Activated naive CD4-positive, alpha-beta T cell (primary cell): ENCODE measurements around the gene BCAN.

Experiments
- DNase-seq, 4 experiments: peaks; one replicate each; lab custom pipeline; 2025; lab: John Stamatoyannopoulos, UW

Gene BCAN

DNA sequence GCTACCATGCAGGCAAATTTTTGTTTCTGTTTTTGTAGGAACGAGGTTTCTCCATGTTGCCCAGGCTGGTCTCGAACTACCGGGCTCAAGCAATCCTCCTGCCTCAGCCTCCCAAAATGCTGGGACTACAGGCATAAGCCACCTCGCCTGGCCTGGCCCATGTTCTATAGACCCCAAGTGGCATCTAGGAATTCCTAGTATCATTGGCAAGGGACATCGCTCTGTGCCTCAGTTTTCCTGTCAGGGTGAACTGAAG lies 20.8 kb downstream of the BCAN start:
- no peak for DNase-seq

DNA sequence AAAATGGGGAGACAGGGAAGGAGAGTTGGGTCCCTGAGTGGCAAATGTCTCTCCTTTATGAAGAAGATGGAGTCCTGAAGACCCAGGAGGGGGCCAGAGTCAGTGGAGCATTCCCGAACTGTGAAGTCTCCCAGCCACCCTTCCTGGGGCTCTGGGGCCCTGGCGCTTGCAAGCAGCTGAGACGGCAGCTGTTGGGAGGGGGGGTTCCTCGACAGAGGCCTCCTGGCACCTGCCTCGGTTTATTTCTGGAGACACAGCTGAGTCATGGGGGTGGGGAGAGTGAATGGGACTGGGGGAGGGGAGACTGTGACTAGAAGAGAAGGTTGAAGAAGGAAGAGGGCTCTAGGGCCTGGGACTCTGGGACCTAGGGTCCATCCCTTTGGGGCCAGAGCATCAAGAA lies 21.3 kb downstream of the BCAN start:
- no peak for DNase-seq

DNA sequence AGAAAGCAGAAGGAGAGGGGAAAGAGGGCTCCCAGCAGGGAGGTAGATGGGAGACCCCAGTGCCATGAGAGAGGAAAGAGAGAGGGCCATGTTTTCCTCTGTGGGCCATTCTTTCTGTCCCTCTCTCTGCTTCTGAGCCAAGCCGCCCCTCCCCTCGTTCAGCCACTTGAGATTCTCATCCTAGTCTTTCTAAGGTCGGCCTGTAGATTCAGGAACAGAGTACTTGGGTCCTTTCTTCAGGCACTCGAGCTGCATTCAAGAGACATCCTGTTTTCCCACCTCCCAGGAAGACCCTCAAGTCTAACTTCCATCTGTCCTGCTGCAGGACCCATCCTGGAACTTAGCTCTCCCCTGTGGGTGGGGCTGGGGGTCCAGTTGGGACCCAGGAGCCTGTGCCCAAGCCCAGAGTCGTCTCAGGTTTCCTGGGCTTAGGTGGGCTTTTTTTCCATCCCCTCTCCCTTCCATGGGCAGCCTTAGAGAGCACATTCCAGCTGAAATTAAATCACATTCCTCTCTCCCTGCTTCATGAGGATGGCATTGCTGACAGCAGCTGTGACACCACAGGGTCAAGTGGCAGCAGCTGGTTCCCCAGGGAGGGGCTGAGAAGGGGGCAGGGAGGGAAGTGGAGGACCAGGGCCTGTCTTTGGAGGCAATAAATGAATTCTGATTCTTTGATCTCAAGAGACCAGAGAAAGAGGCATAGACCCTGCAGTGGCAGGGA lies 22.3 kb downstream of the BCAN start:
- no peak for DNase-seq

DNA sequence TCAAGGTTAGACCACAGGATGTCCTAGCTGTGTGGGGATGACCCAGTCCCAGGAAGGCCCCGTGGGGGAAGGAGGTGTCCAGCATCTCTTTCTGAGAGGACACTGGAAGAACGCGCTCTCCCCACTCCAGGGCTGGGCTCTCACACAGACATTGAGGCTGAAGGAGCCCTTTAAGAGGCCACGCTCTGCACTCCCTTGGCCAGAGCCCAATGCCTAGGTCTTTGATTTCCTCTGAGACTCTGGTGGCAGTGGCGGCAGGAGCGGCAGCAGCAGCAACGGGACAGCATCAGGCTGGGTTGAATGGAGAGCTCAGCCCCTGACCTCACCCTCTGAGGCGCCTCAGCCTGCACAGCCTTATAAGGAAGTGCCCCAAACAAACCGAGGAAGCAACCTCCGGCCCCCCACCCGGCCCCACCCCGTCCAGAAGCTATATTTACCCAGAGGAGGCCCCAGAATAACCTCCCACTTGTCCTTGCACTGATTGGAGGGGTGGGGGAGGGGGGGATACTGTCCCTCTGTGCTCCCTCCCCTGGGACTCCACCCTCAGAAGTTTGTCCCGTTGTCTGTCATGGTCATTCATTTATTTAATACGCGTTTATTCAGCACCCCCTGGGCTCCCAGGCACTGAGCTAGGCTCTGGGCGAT lies 23.0 kb downstream of the BCAN start:
- no peak for DNase-seq

DNA sequence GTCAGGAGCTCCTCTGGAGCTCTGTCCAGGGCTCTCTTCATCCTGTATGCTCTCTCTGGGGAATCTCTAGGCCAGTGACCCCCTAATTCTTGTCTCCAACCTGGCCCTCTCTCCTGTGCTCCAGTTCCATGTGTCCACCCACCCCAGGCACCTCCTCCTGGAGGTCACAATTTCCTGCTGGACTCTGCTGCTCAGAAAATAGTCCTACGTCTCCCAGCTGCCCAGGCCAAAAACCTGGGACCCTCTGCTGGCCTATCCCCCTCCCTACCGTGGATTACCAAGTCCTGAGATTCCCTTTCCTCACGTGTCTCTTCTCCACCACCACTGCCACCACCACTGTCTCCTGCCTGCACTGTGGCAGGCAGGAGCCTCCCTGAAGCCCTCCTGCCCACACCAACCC lies 23.6 kb downstream of the BCAN start:
- no peak for DNase-seq

DNA sequence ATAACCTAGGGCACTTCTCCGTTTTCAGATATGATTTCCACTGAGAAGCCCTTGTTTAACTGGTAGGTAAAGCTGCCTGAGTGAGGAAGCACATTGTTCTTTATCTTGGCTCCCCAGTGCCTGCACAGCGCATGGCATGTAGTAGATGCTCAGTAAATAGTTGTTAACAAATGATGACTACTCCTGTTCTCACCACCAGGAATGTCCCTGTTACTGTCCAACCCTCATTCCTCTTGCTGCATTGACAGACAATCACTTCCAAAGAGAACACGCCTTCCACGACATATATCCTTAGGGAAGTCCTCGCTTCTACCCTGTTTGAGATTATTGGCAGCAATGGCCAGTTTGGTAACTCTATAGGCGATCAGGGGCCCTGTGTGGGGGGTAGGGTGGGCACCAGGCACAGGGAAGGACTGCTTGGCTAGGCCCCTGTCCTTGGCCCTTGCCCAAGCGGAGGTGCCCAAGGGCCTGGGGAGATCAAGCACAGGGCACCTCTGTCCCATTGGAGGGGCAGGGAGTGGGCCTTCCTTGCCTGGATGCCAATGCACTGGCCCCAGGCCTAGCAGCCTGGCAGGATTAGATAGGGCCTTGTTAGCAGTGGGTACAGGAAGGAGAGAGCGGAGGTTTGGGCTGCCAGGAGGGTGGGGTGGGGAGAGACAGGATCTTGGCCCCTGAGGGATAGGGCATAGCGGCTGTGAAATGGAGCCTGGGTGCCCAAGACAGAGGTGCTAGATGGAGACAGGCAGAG lies 25.1 kb downstream of the BCAN start:
- no peak for DNase-seq

DNA sequence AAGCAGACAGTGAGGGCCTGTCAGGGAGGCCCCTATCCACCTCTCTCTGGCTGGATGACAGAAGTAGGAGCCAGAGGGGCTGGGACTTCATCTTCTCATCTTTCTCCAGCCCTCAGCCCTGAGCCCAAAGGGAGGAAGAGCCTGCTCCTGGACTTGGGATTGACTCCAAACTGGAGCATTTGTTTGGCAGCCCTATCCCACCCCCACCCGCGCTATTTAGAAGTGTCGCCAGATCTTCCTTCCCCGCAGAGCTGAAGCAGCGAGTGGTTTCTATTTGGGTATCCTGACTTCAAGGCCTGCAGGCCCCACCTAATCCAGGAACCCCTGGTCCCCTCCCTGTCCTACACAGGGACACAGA lies 25.7 kb downstream of the BCAN start:
- DNase-seq, result no peak

DNA sequence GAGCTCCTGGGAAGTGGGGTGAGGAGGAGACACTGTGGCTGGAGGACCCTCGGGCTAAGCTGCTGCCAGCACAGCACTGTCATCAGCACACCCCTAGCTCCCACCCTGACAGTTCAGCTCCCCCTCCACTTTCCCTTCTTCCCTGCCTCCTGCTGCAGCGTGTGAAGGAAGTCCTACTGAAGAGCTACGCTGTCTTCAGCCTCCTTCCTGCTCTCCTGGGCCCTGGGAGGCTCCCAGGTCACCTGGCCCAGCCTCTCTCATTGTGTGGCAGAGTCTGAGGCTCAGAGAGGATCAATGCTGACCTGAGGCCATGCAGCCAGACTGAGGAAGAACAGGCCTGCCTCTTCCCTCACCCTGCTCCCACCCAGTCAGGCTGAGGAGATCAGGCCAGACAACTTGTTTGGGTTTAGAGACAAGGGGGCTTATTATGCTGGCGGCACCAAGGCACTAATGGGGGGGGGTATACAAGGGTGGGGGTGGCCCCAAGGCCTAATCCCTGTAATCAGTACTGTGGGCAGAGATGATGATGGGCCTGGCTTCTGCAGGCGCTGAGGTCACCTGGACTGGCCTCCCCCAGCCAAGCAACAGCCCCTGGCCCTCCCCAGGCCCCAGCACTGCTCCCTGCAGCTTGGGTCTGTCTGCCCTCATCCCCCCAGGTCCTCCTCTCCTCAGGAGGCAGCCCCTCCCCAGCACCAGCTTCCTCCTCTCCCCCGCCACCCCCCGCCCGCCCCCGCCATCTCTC lies 26.2 kb downstream of the BCAN start:
- no peak for DNase-seq

DNA sequence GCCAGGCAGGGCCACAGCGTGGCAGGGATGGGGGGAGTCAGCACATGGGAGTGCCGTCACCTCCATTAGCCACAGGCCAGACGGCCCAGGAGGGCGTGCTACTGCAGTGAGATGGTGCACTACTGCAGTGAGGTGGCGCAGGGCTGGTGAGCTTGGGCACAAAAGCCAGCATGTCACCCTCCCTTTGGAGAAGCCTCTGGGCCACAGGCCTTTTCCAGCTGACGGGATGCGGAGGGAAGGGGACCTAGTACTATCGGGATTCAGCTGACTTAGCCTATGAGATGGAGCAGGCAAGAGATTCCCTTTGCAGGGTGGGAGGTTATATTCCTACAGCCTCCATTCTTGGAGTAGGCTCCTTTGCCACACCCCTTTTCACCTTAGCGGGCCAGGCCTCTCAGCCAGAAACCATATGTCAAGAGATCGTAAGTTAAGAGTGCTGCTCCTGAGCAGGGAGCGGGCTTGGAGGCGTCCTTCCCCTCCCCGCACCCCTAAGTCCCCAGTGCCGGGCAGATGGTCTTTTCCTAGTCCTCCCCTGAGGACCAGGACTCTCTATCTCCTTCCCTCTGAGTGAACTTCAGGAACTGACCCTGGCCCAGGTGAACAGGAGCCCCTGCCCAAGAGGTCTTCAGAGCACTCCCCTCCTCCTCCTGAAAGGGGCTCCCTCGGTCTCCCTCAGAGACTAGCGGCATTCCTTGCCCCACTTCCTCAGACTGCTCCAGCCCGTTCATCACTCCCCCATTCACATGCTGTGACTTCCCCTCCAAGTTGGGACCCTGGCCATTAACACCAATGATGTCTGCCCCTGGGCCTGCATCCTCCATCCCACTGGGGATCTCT lies 27.1 kb downstream of the BCAN start:
- DNase-seq, result no peak

DNA sequence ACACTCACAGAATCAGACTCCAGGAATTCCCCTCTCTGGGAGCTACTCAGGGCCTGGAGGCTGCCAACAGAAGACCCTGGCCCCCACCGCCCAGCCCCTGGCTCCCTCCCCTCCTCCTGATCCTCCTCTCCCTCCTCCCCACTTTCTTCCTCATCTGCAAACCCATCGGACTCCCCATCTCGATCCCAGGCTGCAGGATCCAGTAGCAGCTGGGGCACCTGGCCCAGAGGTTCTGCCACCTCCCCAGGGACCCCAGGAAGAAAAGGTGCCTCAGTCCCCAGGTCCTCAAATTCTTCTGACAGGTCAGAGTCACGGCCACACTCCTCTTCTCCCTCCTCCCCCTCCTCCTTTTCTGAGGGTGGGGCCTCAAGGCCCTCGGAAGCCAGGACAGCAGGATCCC lies 27.9 kb downstream of the BCAN start:
- DNase-seq, result no peak

DNA sequence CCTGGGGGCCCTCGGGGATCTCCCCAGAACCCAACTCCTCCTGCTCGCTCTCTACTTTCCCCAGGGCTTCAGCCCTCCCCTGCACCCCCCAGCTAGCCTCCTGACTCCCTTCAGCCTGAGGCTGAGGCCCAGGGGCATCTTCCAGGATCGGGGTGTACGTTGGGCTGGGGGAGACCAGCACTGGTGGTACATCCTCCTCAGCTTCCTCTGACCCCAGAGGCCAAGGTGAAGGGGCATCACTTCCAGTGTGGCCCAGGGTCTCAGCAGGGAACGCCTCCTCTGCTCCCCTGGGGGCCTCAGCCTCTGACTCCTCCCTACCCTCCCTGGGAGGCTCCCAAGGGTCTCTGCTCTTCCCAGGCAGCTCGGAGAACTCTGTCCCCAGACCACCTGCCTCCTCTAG lies 28.4 kb downstream of the BCAN start:
- no peak for DNase-seq

DNA sequence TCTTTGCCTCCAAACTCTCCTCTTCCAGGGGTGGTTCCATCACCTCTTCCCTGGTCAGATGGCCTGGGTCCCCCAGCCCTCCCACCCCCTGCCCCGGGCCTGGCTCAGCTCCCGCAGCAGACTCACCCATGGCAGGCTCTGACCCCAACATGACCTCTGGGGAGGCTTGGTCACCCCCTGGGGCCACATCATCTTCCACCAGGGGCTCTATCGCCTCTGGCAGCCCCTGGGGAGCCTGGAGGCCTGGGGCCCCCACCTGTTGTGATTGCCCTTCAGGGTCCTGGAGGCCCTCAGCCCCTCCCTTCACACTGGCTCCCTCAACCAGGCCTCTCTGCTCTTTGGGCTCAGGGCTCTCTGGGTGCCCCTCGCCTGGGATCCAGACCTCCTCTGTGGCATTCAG lies 28.9 kb downstream of the BCAN start:
- no peak for DNase-seq

DNA sequence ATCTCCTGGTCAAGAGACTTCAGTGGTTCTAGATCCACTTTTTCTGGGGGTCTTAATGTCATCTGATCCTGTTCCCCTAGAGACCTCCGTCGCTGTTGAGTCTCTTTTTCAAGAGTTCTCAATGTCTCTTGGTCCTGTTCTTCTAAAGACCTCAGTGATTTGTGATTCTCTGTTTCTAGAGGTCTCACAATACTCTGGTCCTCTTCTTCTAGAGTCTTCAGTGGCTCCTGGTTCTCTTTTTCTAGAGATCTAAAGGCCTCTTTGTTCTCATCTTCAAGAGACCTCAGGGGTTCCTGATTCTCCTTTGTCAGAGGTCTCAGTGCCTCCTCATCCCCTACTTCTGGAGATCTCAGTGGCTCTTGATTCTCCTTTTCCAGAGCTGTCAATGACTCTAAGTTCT lies 29.9 kb downstream of the BCAN start:
- no peak for DNase-seq

DNA sequence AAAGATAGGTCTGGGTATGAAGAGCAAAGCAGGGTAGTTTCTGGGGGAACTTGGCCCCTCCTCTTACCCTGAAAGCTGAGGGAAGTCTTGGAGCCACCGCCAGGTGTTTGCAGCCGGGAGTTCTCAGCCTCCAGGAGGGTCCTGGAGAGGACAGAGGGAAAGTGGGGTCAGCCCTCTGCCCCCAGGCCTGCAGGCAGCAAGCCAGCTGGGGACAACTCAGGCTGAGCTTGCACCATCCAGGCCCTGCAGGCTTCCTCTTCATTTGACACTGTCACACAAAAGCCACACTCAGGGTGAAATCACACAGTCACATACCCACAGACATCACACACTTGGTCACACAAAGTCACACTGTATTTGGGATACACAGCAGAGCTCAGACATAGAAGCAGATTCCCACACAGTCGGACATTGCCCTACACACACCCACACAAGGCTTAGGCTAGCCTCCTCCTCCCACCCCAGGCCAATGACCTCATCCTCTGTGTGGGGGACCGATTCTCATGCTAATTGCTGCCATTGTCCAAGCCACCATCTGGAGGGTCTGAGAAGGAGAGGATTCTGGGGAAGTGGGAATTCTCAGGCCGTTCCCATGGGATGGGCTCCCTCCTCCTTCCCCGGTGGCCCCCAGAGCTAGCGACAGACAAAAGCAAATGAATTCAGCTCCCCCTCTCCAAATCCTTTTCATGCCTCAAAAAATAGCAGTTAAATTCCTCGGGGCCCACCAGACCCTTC lies 31.6 kb downstream of the BCAN start:
- DNase-seq, result no peak

DNA sequence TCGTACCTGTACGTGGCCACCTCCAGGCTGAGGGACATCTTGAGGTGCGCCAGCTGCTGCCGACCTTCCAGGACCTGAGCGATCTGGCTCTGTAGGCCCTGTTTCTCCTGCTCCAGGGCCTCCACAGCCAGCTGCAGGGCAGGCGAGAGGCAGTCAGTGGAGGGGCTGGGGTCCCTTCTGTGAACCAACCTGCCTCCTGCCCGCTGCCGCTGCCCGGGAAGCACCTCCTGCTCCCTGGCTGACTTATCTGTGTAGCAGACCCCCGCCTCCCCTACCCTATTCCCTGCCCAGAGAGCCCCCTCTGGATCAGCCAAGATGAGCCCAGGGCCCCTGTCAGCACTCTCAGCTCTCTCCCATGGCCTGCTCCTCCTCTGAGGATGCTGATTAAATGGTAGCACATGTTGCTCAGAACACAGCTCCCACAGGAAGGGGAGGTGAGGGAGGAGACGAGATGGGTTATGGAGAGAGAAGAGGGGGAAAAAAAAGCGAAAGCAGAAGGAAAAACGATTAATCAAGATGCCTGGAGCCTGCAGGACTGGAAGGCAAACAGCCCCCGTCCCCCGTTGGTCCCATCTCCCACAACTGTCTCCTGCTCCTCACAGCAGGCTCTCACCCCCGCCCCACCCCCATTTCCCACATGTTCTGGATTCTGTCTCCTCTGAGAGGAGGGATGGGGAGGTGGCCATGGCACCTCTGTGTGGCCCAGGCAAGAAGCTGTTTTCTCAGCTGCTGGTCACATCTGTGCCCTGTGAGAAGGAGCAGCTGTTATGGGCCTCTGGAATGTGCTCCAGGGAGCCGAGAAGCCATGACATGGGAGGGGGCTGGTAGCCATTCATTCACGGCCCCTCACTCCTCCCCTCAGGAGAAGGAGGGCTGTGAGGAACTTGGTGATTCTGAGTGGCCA lies 33.5 kb downstream of the BCAN start:
- no peak for DNase-seq

DNA sequence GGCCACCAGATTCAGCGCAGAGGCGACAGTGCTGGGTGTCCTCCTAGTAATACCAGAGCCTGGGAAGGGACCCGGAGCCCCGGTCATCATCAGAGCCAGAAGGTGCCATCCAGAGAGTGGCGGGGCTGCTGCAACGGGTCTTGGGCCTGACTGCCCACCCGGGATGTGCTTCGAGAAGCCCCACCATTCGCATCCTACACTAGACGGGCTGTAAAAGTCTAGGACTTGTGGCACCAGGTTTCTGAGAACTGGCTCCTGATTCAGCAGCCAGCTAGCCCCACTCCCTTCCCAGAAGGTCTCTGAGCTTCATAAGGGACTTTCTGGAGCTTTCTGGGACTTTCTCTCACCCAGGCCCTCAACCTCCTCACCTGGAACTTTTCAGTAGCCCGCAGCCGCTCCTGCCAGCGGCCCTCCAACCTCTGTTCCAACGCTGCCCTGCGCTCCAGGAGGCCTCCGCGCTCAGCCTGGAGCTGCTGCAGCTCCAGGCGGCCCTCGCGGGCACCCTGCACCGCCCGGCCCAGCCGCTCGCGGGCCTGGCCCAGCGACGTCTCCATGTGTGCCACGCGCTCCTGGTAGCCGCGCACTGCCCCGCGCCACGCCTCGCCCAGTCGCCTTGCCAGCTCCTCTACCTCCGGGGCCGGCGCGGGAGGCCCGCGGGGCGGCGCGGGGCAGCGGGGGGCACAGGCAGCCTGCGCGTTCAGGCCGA lies 34.4 kb downstream of the BCAN start:
- DNase-seq, result no peak

DNA sequence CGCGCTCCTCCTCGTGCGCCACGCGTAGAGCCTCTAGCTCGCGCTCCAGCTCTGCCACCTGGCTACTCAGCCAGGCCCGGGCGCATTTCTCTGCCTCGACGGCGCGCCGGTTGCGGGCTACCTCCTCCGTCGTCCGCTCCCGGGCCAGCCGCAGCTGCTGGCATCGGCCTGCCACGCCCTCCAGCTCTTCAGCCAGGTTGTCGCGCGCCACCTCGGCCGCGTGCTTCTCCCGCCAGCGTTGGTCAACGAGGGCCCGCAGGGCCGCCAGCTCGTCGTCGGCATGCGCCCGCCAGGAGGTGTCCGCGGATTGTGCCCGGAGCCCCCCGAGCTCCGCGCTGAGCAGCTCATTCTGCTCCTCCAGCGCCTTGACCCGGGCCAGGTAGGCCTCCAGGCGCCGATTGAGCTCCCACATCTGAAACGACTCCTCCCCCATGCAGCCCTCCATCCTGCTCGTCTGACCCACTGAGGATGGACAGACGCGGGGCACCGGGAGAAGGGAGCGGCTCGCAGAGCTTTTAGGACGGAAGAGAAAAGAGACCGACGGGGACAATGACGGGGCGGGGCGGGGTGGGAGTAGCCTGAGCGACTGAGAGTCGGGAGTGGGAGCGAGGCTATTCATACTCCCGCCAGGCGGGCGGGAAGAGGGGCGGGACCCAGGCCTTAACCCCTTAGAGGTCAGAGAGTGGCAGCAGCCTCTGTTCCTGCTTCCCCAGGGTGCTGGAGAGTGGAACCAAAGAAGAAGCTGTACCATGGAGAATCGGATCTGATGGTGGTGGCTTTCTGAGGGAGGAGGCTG lies 35.1 kb downstream of the BCAN start, which contains the start of gene NES:
TSS of gene NES (minus strand) at position 588 of the 796 bp plus-strand sequence. CDS start at position 445, 143 bp downstream.
- no peak for DNase-seq
